ENCODE results near the gene KCP. TPM values are rescaled to one million over a fixed set of nuclear protein-coding genes. Genes with fewer than 3 reads are reported as not detected.
A peak's percentile ranks its signal among the peaks of the same experiment; 100 is the strongest.

KCP gene
- total RNA-seq, result under 1 TPM in 1 of 2 donors, not detected in 1; 0.21 TPM

DNA sequence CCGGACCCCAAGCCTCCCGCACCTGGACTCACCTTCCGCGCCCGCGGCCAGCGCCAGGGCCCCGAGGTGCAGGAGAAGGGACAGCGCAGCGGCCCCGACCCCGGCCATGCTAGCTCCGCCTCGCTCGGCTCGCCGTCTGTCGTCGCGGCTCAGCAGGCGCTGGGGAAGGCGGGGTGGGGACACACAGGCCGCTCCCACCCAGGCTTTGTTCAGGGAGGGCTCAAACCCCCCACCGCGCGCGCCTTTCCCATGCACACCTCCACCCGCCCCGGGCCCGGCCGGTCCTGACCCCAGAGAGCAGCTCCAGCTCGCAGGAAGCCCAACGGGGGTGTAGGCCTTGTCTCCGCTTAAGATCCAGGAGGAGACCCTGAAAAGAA lies at the start of gene KCP:
Gene KCP, minus strand, starts transcription at position 141 of the 377 bp plus-strand sequence. Its CDS starts 33 bp downstream, at position 108.
- Mint-ChIP-seq H3K4me3 (no peak within 1 kb of the TSS), H3K4me1 (ENCODE audit: low read depth) (peaks cover 19% of the 10 kb centered on the region), H3K27ac (no peak within 1 kb of the TSS), H3K36me3 (ENCODE audit: insufficient read depth in 2 of 2) (no peaks in the 10 kb centered on the region), H3K9me3 (no peaks in the 10 kb centered on the region), H3K27me3 (ENCODE audit: low read depth) (peaks cover 43% of the 10 kb centered on the region)
- ATAC-seq (replicated peaks in 1 of 2), result no peak
- DNase-seq, result no peak

DNA sequence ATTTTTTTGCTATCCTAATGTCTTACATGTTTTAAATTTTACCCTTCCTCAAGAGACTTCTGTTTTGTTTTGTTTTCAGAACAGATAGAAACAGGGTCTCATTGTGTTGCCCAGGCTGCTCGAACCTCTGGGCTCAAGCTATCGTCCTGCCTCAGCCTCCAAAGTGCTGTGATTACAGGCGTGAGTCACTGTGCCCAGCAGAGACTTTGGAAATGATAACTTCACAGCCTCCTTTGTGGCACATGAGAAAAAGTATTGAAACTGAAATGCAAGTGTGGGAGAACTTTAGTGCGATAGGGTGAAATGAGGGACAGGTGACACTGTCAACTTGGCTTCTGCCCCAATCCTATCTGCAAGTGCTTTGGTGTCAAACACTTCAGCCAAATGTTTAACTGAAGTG lies 48.8 kb upstream of the KCP start:
- DNase-seq (peak in 1 of 2 donors; percentile 29), ATAC-seq (replicated peaks in 1 of 2) (peak; percentile 28 to 37)
- Mint-ChIP-seq H3K27me3 (ENCODE audit: low read depth) (no peaks in the 10 kb centered on the region), H3K9me3 (no peaks in the 10 kb centered on the region), H3K27ac (no peak overlapping the region), H3K4me3 (peak overlapping the region in 1 of 2 donors; percentile 29), H3K4me1 (ENCODE audit: low read depth) (peaks cover 57% of the 10 kb centered on the region), H3K36me3 (ENCODE audit: insufficient read depth in 2 of 2) (peaks cover 11 to 29% of the 10 kb centered on the region in 2 donors)

DNA sequence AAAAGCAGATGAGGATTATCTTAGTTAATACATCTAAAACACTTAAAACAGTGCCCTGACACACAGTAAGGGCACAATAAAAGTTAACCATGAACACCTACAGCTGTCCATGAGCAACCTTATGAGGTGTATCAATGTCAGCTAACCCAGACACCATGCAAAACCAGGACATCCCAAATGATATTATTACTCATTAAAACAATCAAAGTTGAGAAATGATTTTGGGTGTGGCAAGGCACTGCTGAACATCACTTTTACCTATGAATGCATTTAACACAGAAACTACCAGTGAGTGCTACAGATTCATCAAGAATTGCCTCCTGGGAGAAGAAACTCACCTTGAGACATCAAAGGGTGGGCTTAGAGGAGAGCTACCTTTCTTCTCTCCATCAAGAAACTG lies 45.5 kb upstream of the KCP start:
- Mint-ChIP-seq H3K4me1 (ENCODE audit: low read depth) (peaks cover 32% of the 10 kb centered on the region), H3K9me3 (no peaks in the 10 kb centered on the region), H3K27me3 (ENCODE audit: low read depth) (no peaks in the 10 kb centered on the region), H3K36me3 (ENCODE audit: insufficient read depth in 2 of 2) (peaks cover 6 to 23% of the 10 kb centered on the region in 2 donors), H3K4me3 (no peak overlapping the region), H3K27ac (no peak overlapping the region)
- DNase-seq, result no peak
- ATAC-seq (replicated peaks in 1 of 2), result no peak

DNA sequence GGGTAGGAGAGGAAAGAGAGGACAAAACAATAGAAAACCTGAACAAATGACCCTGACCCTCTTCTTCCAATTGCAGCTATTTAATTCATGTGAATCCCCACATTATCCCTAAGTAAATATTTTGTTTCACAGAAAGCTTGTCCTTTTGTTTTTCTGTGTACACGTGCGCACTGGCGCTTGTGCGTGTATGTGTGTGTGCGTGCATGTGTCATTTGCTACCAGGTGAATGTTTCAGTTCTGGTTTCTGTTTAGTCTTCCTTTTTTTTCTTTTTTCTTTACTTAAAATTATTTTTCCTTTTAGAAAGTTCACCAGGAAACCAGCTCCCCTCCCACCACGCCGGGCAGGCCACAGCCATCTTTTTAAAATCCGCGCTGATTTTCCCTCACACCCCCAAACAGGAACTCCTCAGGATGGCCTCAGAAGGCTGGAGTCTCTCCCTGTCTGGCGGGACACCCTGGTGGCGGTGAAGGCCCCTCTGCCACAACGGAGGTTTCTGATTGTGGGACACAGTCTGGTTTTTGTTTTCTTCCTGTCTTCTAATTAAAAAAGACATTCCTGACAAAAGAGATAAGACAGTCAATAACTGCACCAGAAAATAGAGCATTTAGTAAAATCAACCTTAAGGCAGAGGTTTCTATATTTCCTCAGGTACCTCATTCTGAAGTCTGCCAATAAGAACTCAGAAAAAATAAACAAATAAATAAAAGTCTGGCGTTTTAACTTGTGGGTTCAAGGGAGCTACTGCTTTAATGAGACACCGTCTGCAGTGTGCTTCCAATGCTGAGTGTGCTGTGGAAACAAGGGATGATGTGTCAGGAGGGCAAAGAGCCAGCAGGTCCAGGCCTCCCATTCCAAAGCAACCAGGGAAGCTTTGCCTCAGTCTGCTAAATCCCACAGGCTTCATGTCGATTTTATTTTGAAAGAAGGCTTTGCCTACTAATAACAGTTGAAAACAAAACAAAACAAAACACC lies 44.6 kb upstream of the KCP start:
- Mint-ChIP-seq H3K27me3 (ENCODE audit: low read depth) (no peaks in the 10 kb centered on the region), H3K36me3 (ENCODE audit: insufficient read depth in 2 of 2) (peaks cover 6 to 23% of the 10 kb centered on the region in 2 donors), H3K4me1 (ENCODE audit: low read depth) (peaks cover 30% of the 10 kb centered on the region), H3K9me3 (no peaks in the 10 kb centered on the region), H3K4me3 (no peak overlapping the region), H3K27ac (peak overlapping the region; percentile 86)
- DNase-seq (no peak), ATAC-seq (replicated peaks in 1 of 2) (no peak)

DNA sequence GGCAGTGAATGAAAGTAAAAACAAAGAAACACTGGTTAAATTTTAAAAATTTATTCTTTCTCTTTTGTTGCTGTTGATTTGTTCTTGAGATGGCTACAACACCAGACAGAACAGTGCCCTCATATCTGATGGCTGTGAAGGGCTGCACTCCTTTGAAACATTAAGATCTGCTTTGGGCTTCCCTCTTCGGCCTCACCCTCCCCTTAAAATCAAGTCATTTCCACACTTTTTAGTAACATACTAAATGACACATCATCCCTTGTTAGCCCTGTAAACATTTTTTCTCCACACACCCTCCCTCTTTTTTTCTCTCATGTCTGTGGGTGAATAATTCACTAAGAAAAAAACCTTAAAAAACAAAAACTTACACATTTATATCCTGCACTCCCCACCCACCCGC lies 43.6 kb upstream of the KCP start:
- H3K4me3 Mint-ChIP-seq, result no peak overlapping the region
- H3K9me3 Mint-ChIP-seq, result no peaks in the 10 kb centered on the region
- H3K27me3 Mint-ChIP-seq (ENCODE audit: low read depth), result no peaks in the 10 kb centered on the region
- ATAC-seq (replicated peaks in 1 of 2) (peak; percentile 49 to 69), DNase-seq (no peak)
- peaks cover 21% of the 10 kb centered on the region for H3K4me1 Mint-ChIP-seq (ENCODE audit: low read depth)
- H3K36me3 Mint-ChIP-seq (ENCODE audit: insufficient read depth in 2 of 2), result peaks cover 6 to 15% of the 10 kb centered on the region in 2 donors
- H3K27ac Mint-ChIP-seq, result no peak overlapping the region

DNA sequence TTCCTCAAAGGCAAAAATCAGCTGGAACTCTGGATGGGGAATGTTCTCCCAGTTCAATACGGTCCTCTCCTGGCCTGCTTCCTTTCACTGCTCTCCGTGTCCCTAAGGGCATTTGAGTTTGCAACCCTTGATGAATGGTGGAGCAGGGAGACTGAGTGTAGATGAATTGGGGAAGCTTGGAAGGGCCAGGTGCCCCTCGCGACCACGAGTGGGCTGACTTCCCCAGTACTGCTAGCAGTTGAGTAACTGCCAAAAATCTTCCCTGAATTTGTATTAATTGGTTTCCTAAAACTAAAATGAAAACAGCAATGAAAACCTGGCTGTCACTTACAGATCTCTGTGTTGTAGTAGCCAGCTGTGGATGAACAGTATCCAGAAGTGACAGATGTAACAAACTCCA lies 40.8 kb upstream of the KCP start:
- ATAC-seq (replicated peaks in 1 of 2) (no peak), DNase-seq (no peak)
- Mint-ChIP-seq H3K36me3 (ENCODE audit: insufficient read depth in 2 of 2) (peaks cover 5 to 12% of the 10 kb centered on the region in 2 donors), H3K4me1 (ENCODE audit: low read depth) (peaks cover 16% of the 10 kb centered on the region), H3K27ac (no peak overlapping the region), H3K9me3 (no peaks in the 10 kb centered on the region), H3K27me3 (ENCODE audit: low read depth) (no peaks in the 10 kb centered on the region), H3K4me3 (no peak overlapping the region)

DNA sequence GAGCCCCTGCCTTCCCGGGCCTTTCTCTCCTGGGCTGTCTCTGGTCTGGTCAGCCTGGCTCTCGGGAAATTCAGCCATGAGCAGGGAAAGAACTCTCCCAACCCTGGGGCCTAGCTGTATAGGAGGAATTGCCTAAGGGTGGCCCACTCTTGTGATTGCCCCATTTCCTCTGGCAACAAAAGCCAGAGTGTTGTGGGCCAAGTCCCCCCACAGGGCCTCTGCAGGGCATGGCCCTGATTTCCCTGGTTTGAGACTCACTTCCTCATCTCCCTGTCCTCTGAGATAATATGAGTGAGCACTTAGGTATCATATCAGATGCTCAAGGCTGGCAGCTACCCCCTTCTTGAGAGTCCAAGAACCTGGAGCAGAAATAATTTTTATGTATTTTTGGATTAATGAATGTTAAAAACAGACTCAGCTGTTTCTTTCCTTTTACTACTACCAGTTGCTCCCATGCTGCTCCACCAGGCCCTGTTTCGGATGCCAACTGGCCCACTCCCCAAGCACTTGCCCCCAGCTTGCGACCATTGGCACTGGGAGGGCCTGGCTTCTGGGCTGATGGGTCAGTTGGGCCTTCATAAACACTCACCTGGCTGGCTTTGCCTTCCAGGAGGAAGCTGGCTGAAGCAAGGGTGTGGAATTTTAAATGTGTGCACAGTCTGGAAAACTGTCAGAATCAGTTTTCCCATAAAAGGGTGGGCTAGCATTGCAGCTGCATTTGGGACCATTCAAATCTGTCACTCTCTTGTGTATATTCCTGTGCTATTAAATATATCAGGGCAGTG lies 38.7 kb upstream of the KCP start:
- DNase-seq, result no peak
- no peaks in the 10 kb centered on the region for H3K9me3 Mint-ChIP-seq
- H3K27me3 Mint-ChIP-seq (ENCODE audit: low read depth), result no peaks in the 10 kb centered on the region
- H3K36me3 Mint-ChIP-seq (ENCODE audit: insufficient read depth in 2 of 2), result peaks cover 0 to 5% of the 10 kb centered on the region in 2 donors
- no peak for ATAC-seq (replicated peaks in 1 of 2)
- no peak overlapping the region for H3K4me3 Mint-ChIP-seq
- no peak overlapping the region for H3K27ac Mint-ChIP-seq
- peaks cover 3% of the 10 kb centered on the region for H3K4me1 Mint-ChIP-seq (ENCODE audit: low read depth)

DNA sequence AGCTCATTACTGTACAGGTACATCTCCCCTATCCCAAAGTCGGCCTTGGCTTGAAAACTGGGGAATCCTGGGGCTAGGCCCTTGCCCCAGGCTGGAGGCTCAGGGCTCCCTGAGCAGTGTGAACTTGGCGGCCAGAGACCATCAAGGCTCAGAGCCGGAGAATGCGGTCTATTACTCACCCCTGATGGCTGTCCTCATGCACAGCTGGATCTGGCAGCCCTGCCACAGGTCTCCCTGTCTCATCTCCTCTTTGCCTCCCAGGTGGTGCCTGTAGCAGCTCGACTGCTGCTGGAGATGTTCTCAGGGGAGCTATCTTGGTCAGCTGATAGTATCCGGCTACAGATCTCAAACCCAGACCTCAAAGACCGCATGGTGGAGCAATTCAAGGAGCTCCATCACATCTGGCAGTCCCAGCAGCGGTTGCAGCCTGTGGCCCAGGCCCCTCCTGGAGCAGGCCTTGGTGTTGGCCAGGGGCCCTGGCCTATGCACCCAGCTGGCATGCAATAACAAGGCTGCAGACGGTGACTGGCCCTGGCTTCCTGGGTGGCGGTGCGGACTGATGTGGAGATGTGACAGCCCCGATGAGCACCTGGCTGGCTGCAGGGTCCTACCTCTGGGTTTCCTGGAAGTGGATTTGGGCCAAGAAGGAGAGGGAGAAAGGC lies 37.9 kb upstream of the KCP start:
- no peaks in the 10 kb centered on the region for H3K4me1 Mint-ChIP-seq (ENCODE audit: low read depth)
- no peak overlapping the region for H3K4me3 Mint-ChIP-seq
- H3K9me3 Mint-ChIP-seq, result no peaks in the 10 kb centered on the region
- ATAC-seq (replicated peaks in 1 of 2) (no peak), DNase-seq (no peak)
- no peaks in the 10 kb centered on the region for H3K27me3 Mint-ChIP-seq (ENCODE audit: low read depth)
- peaks cover 0 to 5% of the 10 kb centered on the region in 2 donors for H3K36me3 Mint-ChIP-seq (ENCODE audit: insufficient read depth in 2 of 2)
- peak overlapping the region; percentile 81 for H3K27ac Mint-ChIP-seq

DNA sequence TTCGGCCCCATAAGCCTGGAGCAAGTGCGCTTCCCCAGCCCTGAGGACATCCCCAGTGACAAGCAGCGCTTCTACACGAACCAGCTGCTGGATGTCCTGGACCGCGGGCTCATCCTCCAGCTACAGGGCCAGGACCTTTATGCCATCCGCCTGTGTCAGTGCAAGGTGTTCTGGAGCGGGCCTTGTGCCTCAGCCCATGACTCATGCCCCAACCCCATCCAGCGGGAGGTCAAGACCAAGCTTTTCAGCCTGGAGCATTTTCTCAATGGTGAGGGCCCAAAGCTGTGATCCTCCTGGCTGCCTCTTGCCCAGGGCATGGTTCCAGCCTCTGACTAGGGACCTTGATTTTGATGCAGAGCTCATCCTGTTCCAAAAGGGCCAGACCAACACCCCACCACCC lies 37.3 kb upstream of the KCP start:
- H3K4me3 Mint-ChIP-seq, result no peak overlapping the region
- H3K36me3 Mint-ChIP-seq (ENCODE audit: insufficient read depth in 2 of 2), result peaks cover 0 to 5% of the 10 kb centered on the region in 2 donors
- no peaks in the 10 kb centered on the region for H3K27me3 Mint-ChIP-seq (ENCODE audit: low read depth)
- no peaks in the 10 kb centered on the region for H3K4me1 Mint-ChIP-seq (ENCODE audit: low read depth)
- no peak for DNase-seq
- H3K27ac Mint-ChIP-seq, result peak overlapping the region; percentile 81
- no peak for ATAC-seq (replicated peaks in 1 of 2)
- H3K9me3 Mint-ChIP-seq, result no peaks in the 10 kb centered on the region

DNA sequence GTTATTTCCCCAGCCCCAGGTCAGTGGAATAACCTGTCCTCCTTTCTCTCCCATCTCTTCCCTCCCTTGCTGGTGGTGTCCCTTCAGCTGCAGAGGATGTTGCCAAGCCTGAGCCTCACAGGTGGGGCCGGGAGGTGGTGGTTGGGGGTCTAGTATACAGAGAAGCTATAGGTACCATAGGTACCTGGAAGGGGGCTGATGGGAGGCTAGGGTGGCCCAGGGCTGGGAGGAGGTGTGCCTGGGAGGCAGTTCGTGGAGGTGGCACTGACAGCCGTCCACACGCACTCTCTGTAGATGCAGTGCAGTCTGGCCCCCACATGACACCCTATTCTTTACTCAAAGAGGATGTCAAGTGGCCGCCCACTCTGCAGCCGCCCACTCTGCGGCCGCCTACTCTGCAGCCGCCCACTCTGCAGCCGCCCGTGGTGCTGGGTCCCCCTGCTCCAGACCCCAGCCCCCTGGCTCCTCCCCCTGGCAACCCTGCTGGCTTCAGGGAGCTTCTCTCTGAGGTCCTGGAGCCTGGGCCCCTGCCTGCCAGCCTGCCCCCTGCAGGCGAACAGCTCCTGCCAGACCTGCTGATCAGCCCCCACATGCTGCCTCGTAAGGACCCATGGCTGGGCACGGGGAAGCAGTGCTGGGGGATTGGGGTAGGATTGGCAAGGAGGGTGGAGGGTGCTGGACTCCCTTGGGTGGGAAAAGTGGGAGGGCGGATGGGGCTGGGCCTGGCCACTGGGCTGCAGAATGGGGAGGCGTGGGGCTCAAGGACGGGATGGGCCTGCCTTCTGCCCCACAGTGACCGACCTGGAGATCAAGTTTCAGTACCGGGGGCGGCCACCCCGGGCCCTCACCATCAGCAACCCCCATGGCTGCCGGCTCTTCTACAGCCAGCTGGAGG lies 36.7 kb upstream of the KCP start:
- no peaks in the 10 kb centered on the region for H3K4me1 Mint-ChIP-seq (ENCODE audit: low read depth)
- H3K36me3 Mint-ChIP-seq (ENCODE audit: insufficient read depth in 2 of 2), result peaks cover 0 to 5% of the 10 kb centered on the region in 2 donors
- DNase-seq (peak in 1 of 2 donors; percentile 27), ATAC-seq (replicated peaks in 1 of 2) (no peak)
- no peaks in the 10 kb centered on the region for H3K27me3 Mint-ChIP-seq (ENCODE audit: low read depth)
- no peak overlapping the region for H3K4me3 Mint-ChIP-seq
- no peak overlapping the region for H3K27ac Mint-ChIP-seq
- H3K9me3 Mint-ChIP-seq, result no peaks in the 10 kb centered on the region

DNA sequence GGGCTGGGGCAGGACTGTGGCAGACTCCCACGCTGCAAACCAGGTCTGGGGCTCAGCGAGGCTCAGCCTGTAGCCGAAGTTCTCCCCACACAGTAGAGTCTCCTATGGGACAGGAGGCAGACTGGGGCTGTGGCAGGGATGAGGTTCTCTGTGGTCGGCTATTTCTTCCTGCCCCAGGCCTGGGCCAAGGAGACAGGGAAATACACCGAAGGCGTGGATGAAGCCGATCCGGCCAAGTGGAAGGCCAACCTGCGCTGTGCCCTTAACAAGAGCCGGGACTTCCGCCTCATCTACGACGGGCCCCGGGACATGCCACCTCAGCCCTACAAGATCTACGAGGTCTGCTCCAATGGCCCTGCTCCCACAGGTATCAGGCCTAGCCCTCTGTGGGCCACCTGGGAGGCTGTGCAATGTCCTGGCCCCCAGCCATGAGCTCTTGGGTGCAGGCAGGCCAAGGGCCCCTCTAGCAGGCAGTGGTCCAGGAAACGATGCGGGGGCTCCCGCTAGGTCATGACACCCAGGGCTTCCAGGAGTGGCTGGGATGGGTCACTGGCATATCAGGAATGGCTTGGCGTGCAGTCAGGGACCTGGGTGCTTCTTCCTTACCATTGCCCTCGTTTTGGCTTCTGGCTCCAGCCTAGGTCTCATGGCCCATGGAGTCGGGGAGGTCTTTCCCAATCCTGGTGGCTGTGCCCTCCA lies 35.3 kb upstream of the KCP start:
- H3K27me3 Mint-ChIP-seq (ENCODE audit: low read depth), result peaks cover 9% of the 10 kb centered on the region
- no peak overlapping the region for H3K4me3 Mint-ChIP-seq
- DNase-seq (no peak), ATAC-seq (replicated peaks in 1 of 2) (no peak)
- peaks cover 7% of the 10 kb centered on the region for H3K4me1 Mint-ChIP-seq (ENCODE audit: low read depth)
- no peak overlapping the region for H3K27ac Mint-ChIP-seq
- peaks cover 0 to 1% of the 10 kb centered on the region in 2 donors for H3K36me3 Mint-ChIP-seq (ENCODE audit: insufficient read depth in 2 of 2)
- H3K9me3 Mint-ChIP-seq, result no peaks in the 10 kb centered on the region
